ENCODE data around the gene VSTM2B. TPM values are rescaled to one million over a fixed set of nuclear protein-coding genes. Genes with fewer than 3 reads are reported as not detected.
A peak's percentile ranks its signal among the peaks of the same experiment; 100 is the strongest.

The VSTM2B gene
- total and polyA plus RNA-seq, 2 of the 13 experiments (the other 11 are each of a cell fraction or from before 2014, with no cell fraction given) = not detected

- TF ChIP-seq ZNF770 (CRISPR knock-in tag; IDR thresholded peaks at IDR 0.05) (no peak), EZH2 (conservative IDR thresholded peaks at IDR 0.05; ENCODE audit: low read depth, low read length) (no peak), CREB1 (IDR thresholded peaks at IDR 0.05) (peak; percentile 99), CREB1 (CRISPR knock-in tag; IDR thresholded peaks at IDR 0.05) (peak; percentile 100), STAT5B (CRISPR knock-in tag; IDR thresholded peaks at IDR 0.05) (no peak), IRF1 (CRISPR knock-in tag; IDR thresholded peaks at IDR 0.05; ENCODE audit: low read depth) (no peak), E2F5 (CRISPR knock-in tag; conservative IDR thresholded peaks at IDR 0.05) (no peak), MBNL3 (CRISPR knock-in tag; conservative IDR thresholded peaks at IDR 0.05) (no peak), ZNF879 (CRISPR knock-in tag; IDR thresholded peaks at IDR 0.05) (no peak), RBAK (CRISPR knock-in tag; IDR thresholded peaks at IDR 0.05) (no peak), ZNF280B (CRISPR knock-in tag; IDR thresholded peaks at IDR 0.05; ENCODE audit: borderline replicate concordance) (peak; percentile 81), KLF15 (CRISPR knock-in tag; IDR thresholded peaks at IDR 0.05; ENCODE audit: borderline replicate concordance) (no peak), ZNF597 (CRISPR knock-in tag; IDR thresholded peaks at IDR 0.05) (no peak), ZNF776 (CRISPR knock-in tag; IDR thresholded peaks at IDR 0.05) (peak; percentile 51; the same call in 1 of the 2 replicates), ARNT (IDR thresholded peaks at IDR 0.05) (no peak), GPN1 (CRISPR knock-in tag; IDR thresholded peaks at IDR 0.05; ENCODE audit: borderline replicate concordance) (no peak), CEBPB (IDR thresholded peaks at IDR 0.05; ENCODE audit: borderline replicate concordance, low read depth, low read length) (no peak), RAD21 (CRISPR knock-in tag; IDR thresholded peaks at IDR 0.05) (no peak), GTF2F1 (IDR thresholded peaks at IDR 0.05; ENCODE audit: low read length) (peak; percentile 13; the same call in 1 of the 2 replicates), ZBTB37 (CRISPR knock-in tag; IDR thresholded peaks at IDR 0.05) (no peak), REPIN1 (CRISPR knock-in tag; IDR thresholded peaks at IDR 0.05; ENCODE audit: borderline replicate concordance, low read depth) (peak; percentile 74; the same call in 1 of the 2 replicates), FOXM1 (CRISPR knock-in tag; IDR thresholded peaks at IDR 0.05) (no peak), PAX8 (CRISPR knock-in tag; IDR thresholded peaks at IDR 0.05; ENCODE audit: borderline replicate concordance) (no peak)
These were observed 80.0 kb downstream of the VSTM2B start, which contains the start of gene POP4 (continued) for GRCh38 chr19:29605653-29606419.
